Esophagus squamous epithelium (tissue), 5 donors: ENCODE data around the gene CLCN3. TPM values are rescaled to one million over a fixed set of nuclear protein-coding genes. Genes with fewer than 3 reads are reported as not detected.

ENCODE experiments used
- DNase-seq: peaks from one replicate; lab custom pipeline; 2025; lab: John Stamatoyannopoulos, UW
- H3K27ac ChIP-seq, 4 donors: fragments of 200-600 bp; sonication (generic); one replicate each; pipeline ENCODE4 v1.5.1; 2016 to 2019; ENCODE audit warnings: mild to moderate bottlenecking in 1 of 4
- H3K27me3 ChIP-seq, 4 donors: fragments of 200-600 bp; sonication (generic); 1 replicate in 3 of 4; 2 replicates in 1 of 4; pipeline versions ENCODE4 v1.5.1 to v1.6.0; 2017 to 2021; ENCODE audit warnings: antibody characterized with exemption in 1 of 4
- H3K36me3 ChIP-seq, 3 donors: fragments of 200-600 bp; sonication (generic); one replicate each; pipeline ENCODE4 v1.5.1; 2016 to 2019
- H3K4me1 ChIP-seq, 3 donors: fragments of 200-600 bp; sonication (generic); one replicate each; pipeline ENCODE4 v1.5.1; 2017 to 2019
- H3K4me3 ChIP-seq, 4 donors: fragments of 200-600 bp; sonication (generic); 1 replicate in 3 of 4; 2 replicates in 1 of 4; pipeline ENCODE4 v1.5.1; 2016 to 2019; ENCODE audit warnings: mild to moderate bottlenecking in 2 of 4, moderate library complexity in 1 of 4
- H3K9me3 ChIP-seq, 3 donors: fragments of 200-600 bp; sonication (generic); one replicate each; pipeline ENCODE4 v1.5.1; 2016 to 2019
- POLR2A ChIP-seq, 4 donors: fragments of 450-650 bp; IDR thresholded peaks; one replicate each; pipeline ENCODE4 v1.6.1; 2017; ENCODE audit warnings: antibody characterized with exemption in 4 of 4, mild to moderate bottlenecking in 4 of 4, moderate library complexity in 3 of 4
- whole genome bisulfite sequencing, 2 donors: methylation state at CpG; one replicate each; pipeline ENCODE4 v1.1.5; 2018; 5-methylcytosine and 5-hydroxymethylcytosine counted together
- intact Hi-C: fragments of 100-400 bp; cut with DNase I; formaldehyde crosslinking; loops from one replicate; pipeline ENCODE4 v1.15.0; 2022
- total RNA-seq, 4 donors: library from RNA; depleted of rRNA; stranded (reverse); fragments of >200 nt; gene quantifications; one replicate each; pipeline ENCODE4 v1.1.0, GENCODE V29; 2016
- TF ChIP-seq, protein P1 (sequence below), 6 experiments: fragments of 450-650 bp in 4 of 6; fragments of 200-600 bp in 2 of 6; sonication (generic) in 2 of 6; IDR thresholded peaks; one replicate each; pipeline ENCODE4 v1.5.1; 2016 to 2019; ENCODE audit warnings: antibody characterized with exemption in 6 of 6, mild to moderate bottlenecking in 4 of 6, moderate library complexity in 4 of 6
- donor health status: DM: yes; HTN: yes; CAD: no.

CLCN3 gene
- total RNA-seq, 4 donors from 2014 or later = 31.3 to 66.3 (median 46.1) TPM

DNA sequence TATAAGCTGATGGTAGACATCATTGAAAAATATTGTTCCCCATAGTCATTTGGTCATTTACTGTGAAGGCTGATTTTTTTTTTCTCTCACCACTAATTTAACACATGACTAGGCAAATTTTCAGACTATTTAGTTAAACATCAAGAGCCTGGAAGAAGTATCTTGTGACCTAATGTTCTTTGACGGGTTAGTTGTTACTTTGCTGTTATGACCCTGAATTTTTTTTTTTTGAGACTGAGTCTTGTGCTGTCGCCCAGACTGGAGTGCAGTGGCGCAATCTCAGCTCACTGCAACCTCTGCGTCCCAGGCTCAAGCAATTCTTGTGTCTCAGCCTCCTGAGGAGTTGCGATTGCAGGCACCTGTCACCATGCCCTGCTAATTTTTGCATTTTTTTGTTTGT is 70.4 kb downstream of the CLCN3 start:
- H3K27me3 ChIP-seq = no peaks in the 10 kb centered on the region
- H3K27ac ChIP-seq = no peak overlapping the region
- H3K4me3 ChIP-seq = no peak overlapping the region
- peaks cover 0 to 86% (median 6%) of the 10 kb centered on the region in 3 donors for H3K36me3 ChIP-seq
- TF ChIP-seq, protein P1, sequence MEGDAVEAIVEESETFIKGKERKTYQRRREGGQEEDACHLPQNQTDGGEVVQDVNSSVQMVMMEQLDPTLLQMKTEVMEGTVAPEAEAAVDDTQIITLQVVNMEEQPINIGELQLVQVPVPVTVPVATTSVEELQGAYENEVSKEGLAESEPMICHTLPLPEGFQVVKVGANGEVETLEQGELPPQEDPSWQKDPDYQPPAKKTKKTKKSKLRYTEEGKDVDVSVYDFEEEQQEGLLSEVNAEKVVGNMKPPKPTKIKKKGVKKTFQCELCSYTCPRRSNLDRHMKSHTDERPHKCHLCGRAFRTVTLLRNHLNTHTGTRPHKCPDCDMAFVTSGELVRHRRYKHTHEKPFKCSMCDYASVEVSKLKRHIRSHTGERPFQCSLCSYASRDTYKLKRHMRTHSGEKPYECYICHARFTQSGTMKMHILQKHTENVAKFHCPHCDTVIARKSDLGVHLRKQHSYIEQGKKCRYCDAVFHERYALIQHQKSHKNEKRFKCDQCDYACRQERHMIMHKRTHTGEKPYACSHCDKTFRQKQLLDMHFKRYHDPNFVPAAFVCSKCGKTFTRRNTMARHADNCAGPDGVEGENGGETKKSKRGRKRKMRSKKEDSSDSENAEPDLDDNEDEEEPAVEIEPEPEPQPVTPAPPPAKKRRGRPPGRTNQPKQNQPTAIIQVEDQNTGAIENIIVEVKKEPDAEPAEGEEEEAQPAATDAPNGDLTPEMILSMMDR (IDR thresholded peaks at IDR 0.05) = no peak
- no peak for TF ChIP-seq POLR2A (IDR thresholded peaks at IDR 0.05)
- intact Hi-C loops = no loop called here
- no peak for DNase-seq
- H3K4me1 ChIP-seq = no peaks in the 10 kb centered on the region
- no peaks in the 10 kb centered on the region for H3K9me3 ChIP-seq
- 93 to 94% methylated on average over 5 of the region's 5 CpGs for WGBS, 2 donors

GRCh38 chr4:169698331-169698730 is 78.0 kb downstream of the CLCN3 start:
- H3K27me3 ChIP-seq = no peaks in the 10 kb centered on the region
- DNase-seq = no peak
- H3K27ac ChIP-seq = no peak overlapping the region
- no peaks in the 10 kb centered on the region for H3K9me3 ChIP-seq
- H3K36me3 ChIP-seq = peaks cover 0 to 89% (median 6%) of the 10 kb centered on the region in 3 donors
- H3K4me1 ChIP-seq = no peaks in the 10 kb centered on the region
- no peak for TF ChIP-seq POLR2A (IDR thresholded peaks at IDR 0.05)
- TF ChIP-seq, protein P1 (IDR thresholded peaks at IDR 0.05) = no peak
- intact Hi-C loops = no loop called here
- no peak overlapping the region for H3K4me3 ChIP-seq
- 87 to 96% methylated on average over 5 of the region's 5 CpGs for WGBS, 2 donors

DNA sequence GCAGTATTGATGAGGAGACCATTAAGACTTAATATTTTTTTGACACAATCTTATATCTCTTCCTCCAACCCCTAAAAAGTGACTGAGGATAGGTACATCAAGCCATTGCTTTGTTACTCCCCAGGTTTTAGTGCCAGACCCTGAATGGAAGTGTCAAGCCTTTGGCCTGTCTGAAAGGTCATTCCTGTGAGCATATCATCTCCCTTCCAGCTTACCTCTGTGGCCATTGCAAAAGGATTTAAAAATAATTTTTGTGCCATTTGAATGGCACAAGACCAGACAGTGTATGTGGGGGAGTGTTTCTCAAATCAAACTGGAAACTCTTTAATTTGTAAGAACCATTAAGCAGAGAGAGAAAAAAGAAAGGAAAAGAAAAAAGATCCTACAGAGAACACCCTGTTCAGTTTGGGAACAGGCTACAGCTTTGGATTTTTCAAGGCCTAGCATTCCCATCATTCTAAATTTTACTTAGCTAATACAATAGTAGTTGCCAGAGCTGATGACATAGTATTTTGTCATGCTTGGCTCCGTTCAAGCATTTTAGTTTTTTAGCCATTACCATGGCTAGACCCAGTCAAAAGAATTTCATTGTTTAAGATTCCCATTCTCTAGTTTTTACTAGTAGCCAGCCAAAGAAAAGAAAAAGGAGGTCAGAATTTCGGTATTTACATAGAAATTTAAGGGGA is 87.7 kb downstream of the CLCN3 start:
- H3K9me3 ChIP-seq = no peaks in the 10 kb centered on the region
- intact Hi-C loops = no loop called here
- WGBS, 2 donors = 58 to 60% methylated on average over 2 of the region's 2 CpGs
- H3K27ac ChIP-seq = no peak overlapping the region
- no peak overlapping the region for H3K4me3 ChIP-seq
- H3K36me3 ChIP-seq = peaks cover 0 to 75% (median 3%) of the 10 kb centered on the region in 3 donors
- no peaks in the 10 kb centered on the region for H3K27me3 ChIP-seq
- DNase-seq = no peak
- H3K4me1 ChIP-seq = no peaks in the 10 kb centered on the region
- no peak for TF ChIP-seq POLR2A (IDR thresholded peaks at IDR 0.05)
- TF ChIP-seq, protein P1 (IDR thresholded peaks at IDR 0.05) = no peak

DNA sequence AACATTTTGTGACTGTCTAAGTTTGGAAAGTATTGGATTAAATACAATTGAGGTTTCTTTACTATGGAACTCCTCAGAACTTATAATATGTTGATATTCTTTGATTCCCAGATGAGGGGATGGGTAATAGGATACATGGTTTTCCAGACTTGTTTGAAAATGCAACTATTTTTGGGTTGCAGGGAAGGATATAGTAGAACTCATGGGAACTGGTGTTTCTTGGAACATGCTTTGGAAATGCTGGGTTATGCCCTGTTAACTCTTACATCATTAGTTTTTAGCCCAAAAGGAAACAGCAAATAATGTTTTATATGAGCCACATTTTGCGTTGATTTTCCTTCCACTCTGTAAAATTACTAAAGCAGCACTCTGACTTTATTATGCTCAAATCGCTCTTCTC is 95.4 kb downstream of the CLCN3 start:
- TF ChIP-seq, protein P1 (IDR thresholded peaks at IDR 0.05) = no peak
- no peak for TF ChIP-seq POLR2A (IDR thresholded peaks at IDR 0.05)
- H3K36me3 ChIP-seq = peaks cover 0 to 93% (median 0%) of the 10 kb centered on the region in 3 donors
- 85 to 86% methylated on average over 2 of the region's 2 CpGs for WGBS, 2 donors

DNA sequence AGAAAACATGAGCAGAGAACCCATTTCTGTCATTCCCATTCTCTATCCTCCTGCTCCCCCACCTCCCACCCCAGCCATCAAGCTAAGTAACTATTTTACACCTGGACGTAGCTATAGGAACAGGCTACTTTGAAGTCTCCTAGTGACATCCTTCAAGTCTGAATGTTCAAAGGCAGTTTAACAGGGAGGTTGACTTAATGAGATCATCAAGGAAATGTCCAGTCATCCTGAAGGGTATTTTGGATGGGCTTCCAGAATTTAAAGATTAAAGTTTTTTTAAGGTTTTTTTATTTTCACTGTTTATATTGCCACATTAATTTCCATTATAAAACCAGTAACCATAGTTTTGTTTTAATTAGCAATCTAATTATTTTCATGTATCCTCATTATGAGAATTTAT is 96.3 kb downstream of the CLCN3 start:
- TF ChIP-seq POLR2A (IDR thresholded peaks at IDR 0.05) = no peak
- TF ChIP-seq, protein P1 (IDR thresholded peaks at IDR 0.05) = no peak
- no peak for DNase-seq
- WGBS, 2 donors = 64 to 89% methylated on average over 1 of the region's 1 CpG
- Histone ChIP-seq H3K4me1 (no peaks in the 10 kb centered on the region), H3K27me3 (no peaks in the 10 kb centered on the region), H3K4me3 (no peak overlapping the region), H3K36me3 (peaks cover 0 to 91% (median 0%) of the 10 kb centered on the region in 3 donors), H3K9me3 (no peaks in the 10 kb centered on the region), H3K27ac (no peak overlapping the region)
- intact Hi-C loops = no loop called here

More for the DNA sequence above, 95.4 kb downstream of the CLCN3 start:
- no peaks in the 10 kb centered on the region for H3K9me3 ChIP-seq
- no peak overlapping the region for H3K4me3 ChIP-seq
- intact Hi-C loops = no loop called here
- no peaks in the 10 kb centered on the region for H3K27me3 ChIP-seq
- H3K27ac ChIP-seq = no peak overlapping the region
- H3K4me1 ChIP-seq = no peaks in the 10 kb centered on the region
- no peak for DNase-seq
